Mesenchymal stem cell (in vitro differentiated cells and primary cell): Measurements from ENCODE around the gene CD44.
A peak's percentile ranks its signal among the peaks of the same experiment; 100 is the strongest.

Experiments used
- DNase-seq: peaks from one replicate; pipeline ENCODE4 v3.0.0-alpha.2; 2013
- H2AFZ ChIP-seq: one replicate; pipeline ENCODE4 v1.6.1; 2013; ENCODE audit warnings: low read depth, mild to moderate bottlenecking, control low read depth, inconsistent platforms, low read length, moderate library complexity
- H2AK5ac ChIP-seq: 2 replicates; pipeline ENCODE4 v1.6.1; 2013; ENCODE audit warnings: low read length, moderate library complexity, mild to moderate bottlenecking, inconsistent platforms; ENCODE audit not compliant: severe bottlenecking
- H2BK120ac ChIP-seq: one replicate; pipeline ENCODE4 v1.6.1; 2013; ENCODE audit warnings: low read depth, mild to moderate bottlenecking, inconsistent platforms, low read length, moderate library complexity
- H2BK12ac ChIP-seq, 2 experiments: one replicate each; pipeline ENCODE4 v1.6.1; 2013; ENCODE audit warnings: inconsistent platforms in 2 of 2, low read length in 2 of 2, mild to moderate bottlenecking in 2 of 2, moderate library complexity in 2 of 2, control low read depth in 1 of 2
- H2BK15ac ChIP-seq: one replicate; pipeline ENCODE4 v1.6.1; 2013; ENCODE audit warnings: mild to moderate bottlenecking, low read depth, inconsistent platforms; ENCODE audit not compliant: poor library complexity, severe bottlenecking
- H2BK5ac ChIP-seq: 2 replicates; pipeline ENCODE4 v1.6.1; 2013; ENCODE audit warnings: low read depth, mild to moderate bottlenecking, low read length, control low read depth, inconsistent platforms; ENCODE audit not compliant: poor library complexity, severe bottlenecking
- H3K14ac ChIP-seq, 2 experiments: one replicate each; pipeline ENCODE4 v1.6.1; 2013; ENCODE audit warnings: inconsistent platforms in 2 of 2, low read length in 2 of 2, control low read depth in 1 of 2, mild to moderate bottlenecking in 1 of 2, moderate library complexity in 1 of 2
- H3K18ac ChIP-seq, 2 experiments: one replicate each; pipeline ENCODE4 v1.6.1; 2013; ENCODE audit warnings: inconsistent platforms in 2 of 2, low read length in 2 of 2, control low read depth in 1 of 2, low read depth in 1 of 2, mild to moderate bottlenecking in 1 of 2
- H3K23ac ChIP-seq, 2 experiments: one replicate each; pipeline ENCODE4 v1.6.1; 2013; ENCODE audit warnings: inconsistent platforms in 2 of 2, low read length in 2 of 2, mild to moderate bottlenecking in 2 of 2, moderate library complexity in 2 of 2, control low read depth in 1 of 2
- H3K27ac ChIP-seq: 2 replicates; pipeline ENCODE4 v1.5.1; 2013; ENCODE audit warnings: mild to moderate bottlenecking, moderate library complexity, low read length, control low read depth, inconsistent platforms; ENCODE audit not compliant: poor library complexity, severe bottlenecking
- H3K27me3 ChIP-seq, 2 experiments: 2 replicates each; pipeline versions ENCODE4 v1.6.1 to v1.7.0; 2013; ENCODE audit warnings: low read length in 2 of 2, mild to moderate bottlenecking in 2 of 2, moderate library complexity in 2 of 2, control low read depth in 1 of 2, inconsistent platforms in 1 of 2; ENCODE audit not compliant: control insufficient read depth in 1 of 2, insufficient read depth in 1 of 2
- H3K36me3 ChIP-seq, 2 experiments: 2 replicates each; pipeline versions ENCODE4 v1.6.1 to v1.7.0; 2013; ENCODE audit warnings: low read length in 2 of 2, control low read depth in 1 of 2, inconsistent platforms in 1 of 2, low read depth in 1 of 2, mild to moderate bottlenecking in 1 of 2; ENCODE audit not compliant: insufficient read depth in 2 of 2, control insufficient read depth in 1 of 2
- H3K4ac ChIP-seq, 2 experiments: one replicate each; pipeline ENCODE4 v1.6.1; 2013; ENCODE audit warnings: inconsistent platforms in 2 of 2, low read length in 2 of 2, mild to moderate bottlenecking in 2 of 2, moderate library complexity in 2 of 2, control low read depth in 1 of 2, low read depth in 1 of 2
- H3K4me1 ChIP-seq: 2 replicates; pipeline ENCODE4 v1.6.1; 2013; ENCODE audit warnings: low read depth, low read length, control low read depth; ENCODE audit not compliant: control insufficient read depth, insufficient read depth
- H3K4me2 ChIP-seq: 2 replicates; pipeline ENCODE4 v1.6.1; 2013; ENCODE audit warnings: low read length, mild to moderate bottlenecking, inconsistent platforms; ENCODE audit not compliant: poor library complexity, severe bottlenecking
- H3K4me3 ChIP-seq, 2 experiments: 2 replicates each; pipeline versions ENCODE4 v1.5.1 to v1.7.0; 2013; ENCODE audit warnings: low read length in 2 of 2, mild to moderate bottlenecking in 2 of 2, control low read depth in 1 of 2, low read depth in 1 of 2; ENCODE audit not compliant: insufficient read depth in 1 of 2
- H3K79me1 ChIP-seq: replicated peaks from 2 replicates; pipeline ENCODE4 v1.6.1; 2013; ENCODE audit warnings: mild to moderate bottlenecking, control low read depth, low read length, inconsistent platforms; ENCODE audit not compliant: poor library complexity, severe bottlenecking
- H3K9ac ChIP-seq: 2 replicates; pipeline ENCODE4 v1.7.0; 2013; ENCODE audit warnings: mild to moderate bottlenecking, low read length, moderate library complexity
- H3K9me3 ChIP-seq: 2 replicates; pipeline ENCODE4 v1.7.0; 2013; ENCODE audit warnings: mild to moderate bottlenecking, low read length; ENCODE audit not compliant: control insufficient read depth
- H4K8ac ChIP-seq: one replicate; pipeline ENCODE4 v1.6.1; 2013; ENCODE audit warnings: inconsistent platforms, mild to moderate bottlenecking, low read length, moderate library complexity
- H4K91ac ChIP-seq: one replicate; pipeline ENCODE4 v1.6.1; 2013; ENCODE audit warnings: mild to moderate bottlenecking, low read length, inconsistent platforms
- WGBS: methylation state at CpG from one replicate; pipeline ENCODE4 v1.1.7; 2013; ENCODE audit warnings: mixed read lengths; 5-methylcytosine and 5-hydroxymethylcytosine counted together

Gene CD44

GRCh38 chr11:35168671-35169070, 29.7 kb downstream of the CD44 start:
- Histone ChIP-seq H4K91ac (no peak overlapping the region), H3K9me3 (no peaks in the 10 kb centered on the region), H2BK15ac (no peak overlapping the region), H3K14ac (no peak overlapping the region), H3K36me3 (peaks cover 0 to 63% of the 10 kb centered on the region in 2 experiments), H3K27me3 (no peaks in the 10 kb centered on the region), H2BK5ac (no peak overlapping the region), H2BK12ac (no peak overlapping the region), H3K23ac (no peak overlapping the region), H4K8ac (peak overlapping the region; percentile 31), H3K4me2 (no peak overlapping the region), H3K9ac (peak overlapping the region; percentile 90), H3K4me1 (peaks cover 23% of the 10 kb centered on the region), H2AK5ac (peak overlapping the region; percentile 29), H3K18ac (peak overlapping the region in 1 of 2 experiments; percentile 81), H3K79me1 (no peaks in the 10 kb centered on the region), H2AFZ (no peak overlapping the region), H3K4me3 (no peak overlapping the region), H3K27ac (peak overlapping the region; percentile 1), H3K4ac (no peak overlapping the region), H2BK120ac (no peak overlapping the region)
- DNase-seq: no peak
- WGBS: 94% methylated on average over 2 of the region's 2 CpGs

GRCh38 chr11:35169112-35169511, 30.1 kb downstream of the CD44 start:
- H3K36me3 ChIP-seq: peaks cover 0 to 63% of the 10 kb centered on the region in 2 experiments
- peak overlapping the region in 1 of 2 experiments; percentile 18 for H2BK12ac ChIP-seq
- peak overlapping the region; percentile 90 for H3K9ac ChIP-seq
- peaks cover 20% of the 10 kb centered on the region for H3K4me1 ChIP-seq
- H2BK120ac ChIP-seq: no peak overlapping the region
- DNase-seq: no peak
- H3K14ac ChIP-seq: no peak overlapping the region
- peak overlapping the region; percentile 53 for H4K8ac ChIP-seq
- H3K4me3 ChIP-seq: no peak overlapping the region
- H3K27me3 ChIP-seq: no peaks in the 10 kb centered on the region
- WGBS: 100% methylated on average over 1 of the region's 2 CpGs
- H3K18ac ChIP-seq: peak overlapping the region in 1 of 2 experiments; percentile 30
- H2AFZ ChIP-seq: no peak overlapping the region
- no peak overlapping the region for H2BK15ac ChIP-seq
- no peaks in the 10 kb centered on the region for H3K79me1 ChIP-seq
- no peak overlapping the region for H2BK5ac ChIP-seq
- H3K9me3 ChIP-seq: no peaks in the 10 kb centered on the region
- H3K27ac ChIP-seq: no peak overlapping the region
- no peak overlapping the region for H3K4ac ChIP-seq
- no peak overlapping the region for H2AK5ac ChIP-seq
- no peak overlapping the region for H3K23ac ChIP-seq
- no peak overlapping the region for H4K91ac ChIP-seq
- no peak overlapping the region for H3K4me2 ChIP-seq

GRCh38 chr11:35169754-35170153, 30.8 kb downstream of the CD44 start:
- no peaks in the 10 kb centered on the region for H3K79me1 ChIP-seq
- H3K9me3 ChIP-seq: no peaks in the 10 kb centered on the region
- DNase-seq: no peak
- H3K36me3 ChIP-seq: peaks cover 0 to 63% of the 10 kb centered on the region in 2 experiments
- peak overlapping the region; percentile 90 for H3K9ac ChIP-seq
- H3K18ac ChIP-seq: no peak overlapping the region
- no peak overlapping the region for H2AFZ ChIP-seq
- H3K4me3 ChIP-seq: no peak overlapping the region
- H3K27me3 ChIP-seq: no peaks in the 10 kb centered on the region
- H2BK120ac ChIP-seq: no peak overlapping the region
- H4K8ac ChIP-seq: no peak overlapping the region
- no peak overlapping the region for H3K14ac ChIP-seq
- H3K4me1 ChIP-seq: peaks cover 21% of the 10 kb centered on the region
- no peak overlapping the region for H4K91ac ChIP-seq
- peak overlapping the region; percentile 21 to 52 for H2BK12ac ChIP-seq
- H3K4ac ChIP-seq: no peak overlapping the region
- H2AK5ac ChIP-seq: no peak overlapping the region
- H2BK5ac ChIP-seq: no peak overlapping the region
- no peak overlapping the region for H3K23ac ChIP-seq
- no peak overlapping the region for H3K4me2 ChIP-seq
- no peak overlapping the region for H2BK15ac ChIP-seq
- no peak overlapping the region for H3K27ac ChIP-seq
- 88% methylated on average over 1 of the region's 1 CpG for WGBS

DNA sequence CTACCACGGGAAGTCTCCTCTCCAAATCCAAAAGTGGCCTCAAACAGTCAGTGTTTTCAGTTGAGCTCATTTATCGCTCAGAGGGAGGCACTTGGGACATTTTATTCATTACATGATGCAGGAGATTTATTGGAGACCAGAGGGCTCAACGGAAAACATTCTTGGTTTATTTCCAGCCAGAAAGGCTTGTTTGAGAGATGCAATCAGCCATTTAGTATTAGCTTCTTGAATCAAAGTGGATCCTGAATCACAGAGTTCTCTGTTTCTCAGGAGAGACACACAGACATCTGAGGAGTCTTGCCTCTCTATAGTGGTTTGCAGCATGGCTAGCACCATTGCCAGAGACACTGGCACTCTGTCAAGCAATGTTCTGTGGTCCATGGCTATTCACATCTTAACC, 31.5 kb downstream of the CD44 start:
- Histone ChIP-seq H3K9ac (peak overlapping the region; percentile 90), H3K27ac (no peak overlapping the region), H2AK5ac (no peak overlapping the region), H3K14ac (no peak overlapping the region), H3K18ac (peak overlapping the region in 1 of 2 experiments; percentile 34), H3K79me1 (no peaks in the 10 kb centered on the region), H3K36me3 (peaks cover 0 to 63% of the 10 kb centered on the region in 2 experiments), H4K91ac (no peak overlapping the region), H3K23ac (no peak overlapping the region), H2AFZ (no peak overlapping the region), H2BK12ac (peak overlapping the region in 1 of 2 experiments; percentile 52), H3K4ac (peak overlapping the region in 1 of 2 experiments; percentile 53), H3K4me3 (peak overlapping the region in 1 of 2 experiments; percentile 12), H3K4me1 (peaks cover 18% of the 10 kb centered on the region), H4K8ac (peak overlapping the region; percentile 75), H2BK15ac (no peak overlapping the region), H2BK5ac (no peak overlapping the region), H3K27me3 (no peaks in the 10 kb centered on the region), H3K9me3 (no peaks in the 10 kb centered on the region), H3K4me2 (no peak overlapping the region), H2BK120ac (peak overlapping the region; percentile 78)
- WGBS: 85% methylated on average over 3 of the region's 3 CpGs
- DNase-seq: peak; percentile 57
